ENCODE data around the gene CDH23. TPM values are rescaled to one million over a fixed set of nuclear protein-coding genes. Genes with fewer than 3 reads are reported as not detected.

CDH23 gene
- total and polyA plus RNA-seq, 12 donors = 1.7 to 20.2 (median 7.8) TPM

DNA sequence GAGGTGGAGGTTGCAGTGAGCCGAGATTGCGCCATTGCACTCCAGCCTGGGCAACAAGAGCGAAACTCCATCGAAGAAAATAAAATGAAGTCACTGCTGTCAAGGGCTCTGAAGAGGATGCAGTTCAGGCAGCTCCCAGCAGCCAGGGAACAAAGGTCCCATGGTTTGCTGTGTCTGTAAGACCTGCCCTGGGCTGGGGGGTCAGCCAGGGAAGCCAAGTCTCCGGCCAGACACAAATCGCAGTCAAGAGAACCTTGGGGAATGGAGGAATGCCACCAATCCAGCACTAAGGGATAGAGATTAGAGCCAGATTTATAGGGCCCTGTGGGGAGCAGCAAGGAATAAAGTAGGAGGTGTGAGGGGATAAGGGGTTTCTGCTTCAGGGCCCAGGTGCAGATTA lies 405.5 kb downstream of the CDH23 start:
- H3K36me3 ChIP-seq (replicated peaks in 1 of 2) = no peaks in the 10 kb centered on the region
- DNase-seq = no peak
- WGBS, 4 donors = 85 to 98% (median 90%) methylated on average over 6 of the region's 6 CpGs
- H3K4me1 ChIP-seq (replicated peaks in 1 of 2) = peaks cover 0 to 5% of the 10 kb centered on the region in 2 donors
- H3K27me3 ChIP-seq = no peaks in the 10 kb centered on the region
- TF ChIP-seq POLR2A (IDR thresholded peaks at IDR 0.05) = no peak
- no peak for TF ChIP-seq CTCF (IDR thresholded peaks at IDR 0.05)
- no peaks in the 10 kb centered on the region for H3K9me3 ChIP-seq (replicated peaks in 1 of 3)
- no peak overlapping the region for H3K4me3 ChIP-seq
- no peak overlapping the region for H3K27ac ChIP-seq
- intact Hi-C loops (cut with DNase I) = loop anchor here in 1 of 2 donors (10.0 kb wide), 1 partner anchor 477 kb away; no protein-coding TSS in a partner anchor

DNA sequence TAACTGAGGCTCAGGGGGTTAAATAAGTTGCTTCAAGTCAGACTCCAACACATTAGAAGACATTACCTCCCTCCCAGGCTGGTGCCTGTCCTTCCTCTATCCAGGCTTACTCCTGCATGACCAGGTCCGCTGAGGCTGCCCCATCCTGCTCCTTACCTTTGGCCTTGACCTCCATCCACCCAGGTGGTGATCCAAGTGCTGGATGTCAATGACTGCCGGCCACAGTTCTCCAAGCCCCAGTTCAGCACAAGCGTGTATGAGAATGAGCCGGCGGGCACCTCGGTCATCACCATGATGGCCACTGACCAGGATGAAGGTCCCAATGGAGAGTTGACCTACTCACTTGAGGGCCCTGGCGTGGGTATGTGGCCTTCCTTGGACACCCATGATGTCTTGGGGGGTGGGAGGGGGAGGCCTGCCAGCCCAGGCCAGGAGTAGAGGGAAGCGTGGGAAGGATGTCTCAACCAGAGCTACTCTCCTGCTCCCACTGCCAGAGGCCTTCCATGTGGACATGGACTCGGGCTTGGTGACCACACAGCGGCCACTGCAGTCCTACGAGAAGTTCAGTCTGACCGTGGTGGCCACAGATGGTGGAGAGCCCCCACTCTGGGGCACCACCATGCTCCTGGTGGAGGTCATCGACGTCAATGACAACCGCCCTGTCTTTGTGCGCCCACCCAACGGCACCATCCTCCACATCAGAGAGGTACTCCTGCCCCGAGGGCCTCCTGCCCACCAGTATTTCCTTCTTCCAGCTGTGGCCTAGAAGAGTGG lies 406.2 kb downstream of the CDH23 start:
- H3K4me3 ChIP-seq = no peak overlapping the region
- no peak for TF ChIP-seq CTCF (IDR thresholded peaks at IDR 0.05)
- no peak for TF ChIP-seq POLR2A (IDR thresholded peaks at IDR 0.05)
- no peak overlapping the region for H3K27ac ChIP-seq
- intact Hi-C loops (cut with DNase I) = loop anchor here in 1 of 2 donors (10.0 kb wide), 1 partner anchor 478 kb away; no protein-coding TSS in a partner anchor
- H3K27me3 ChIP-seq = no peaks in the 10 kb centered on the region
- H3K9me3 ChIP-seq (replicated peaks in 1 of 3) = no peaks in the 10 kb centered on the region
- H3K36me3 ChIP-seq (replicated peaks in 1 of 2) = no peaks in the 10 kb centered on the region
- WGBS, 4 donors = 85 to 94% (median 90%) methylated on average over 12 to 18 of the region's 18 CpGs
- peaks cover 0 to 5% of the 10 kb centered on the region in 2 donors for H3K4me1 ChIP-seq (replicated peaks in 1 of 2)
- DNase-seq = no peak

GRCh38 chr10:71804077-71804476 lies 407.4 kb downstream of the CDH23 start:
- intact Hi-C loops (cut with DNase I) = loop anchor here in 1 of 2 donors (10.0 kb wide), 1 partner anchor 479 kb away; no protein-coding TSS in a partner anchor
- Histone ChIP-seq H3K27ac (no peak overlapping the region), H3K9me3 (replicated peaks in 1 of 3) (no peaks in the 10 kb centered on the region), H3K36me3 (replicated peaks in 1 of 2) (no peaks in the 10 kb centered on the region), H3K27me3 (no peaks in the 10 kb centered on the region), H3K4me3 (no peak overlapping the region), H3K4me1 (replicated peaks in 1 of 2) (peaks cover 0 to 5% of the 10 kb centered on the region in 2 donors)
- WGBS, 4 donors = 48 to 52% (median 49%) methylated on average over 4 of the region's 4 CpGs
- no peak for DNase-seq
- TF ChIP-seq POLR2A (IDR thresholded peaks at IDR 0.05) (no peak), CTCF (IDR thresholded peaks at IDR 0.05) (no peak)

DNA sequence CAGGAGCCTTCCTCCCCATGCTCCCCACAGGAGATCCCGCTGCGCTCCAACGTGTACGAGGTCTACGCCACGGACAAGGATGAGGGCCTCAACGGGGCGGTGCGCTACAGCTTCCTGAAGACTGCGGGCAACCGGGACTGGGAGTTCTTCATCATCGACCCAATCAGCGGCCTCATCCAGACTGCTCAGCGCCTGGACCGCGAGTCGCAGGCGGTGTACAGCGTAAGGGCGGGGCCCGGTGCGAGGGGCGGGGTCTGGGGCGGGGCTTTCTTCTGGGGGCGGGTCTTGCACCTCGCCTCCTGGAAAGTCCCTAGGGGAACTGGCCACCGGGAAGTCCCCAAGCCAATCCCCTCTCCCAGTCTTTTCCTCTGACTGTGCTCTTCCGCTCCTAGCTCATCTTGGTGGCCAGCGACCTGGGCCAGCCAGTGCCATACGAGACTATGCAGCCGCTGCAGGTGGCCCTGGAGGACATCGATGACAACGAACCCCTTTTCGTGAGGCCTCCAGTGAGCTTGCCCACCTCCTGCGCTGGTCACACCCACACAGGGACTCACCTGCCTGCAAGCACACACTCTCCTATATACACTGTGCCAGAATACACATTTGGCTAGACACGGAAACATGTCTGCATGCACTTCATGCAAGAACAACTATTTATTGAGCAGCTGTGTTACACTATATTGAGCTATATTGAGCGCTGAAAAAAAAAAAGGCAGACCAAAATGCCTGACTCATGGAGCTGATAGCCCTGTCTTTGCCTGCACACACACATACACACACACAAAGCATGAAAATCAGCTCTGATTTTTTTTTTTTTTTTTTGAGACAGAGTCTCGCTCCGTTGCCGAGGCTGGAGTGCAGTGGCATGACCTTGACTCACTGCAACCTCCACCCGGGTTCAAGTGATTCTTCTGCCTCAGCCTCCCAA lies 409.3 kb downstream of the CDH23 start:
- DNase-seq = peak in 2 of 7 donors; percentile 45 to 47
- no peak for TF ChIP-seq CTCF (IDR thresholded peaks at IDR 0.05)
- no peak for TF ChIP-seq POLR2A (IDR thresholded peaks at IDR 0.05)
- intact Hi-C loops (cut with DNase I) = loop anchor here in 1 of 2 donors (10.0 kb wide), 1 partner anchor 481 kb away; no protein-coding TSS in a partner anchor
- Histone ChIP-seq H3K4me1 (replicated peaks in 1 of 2) (peaks cover 0 to 5% of the 10 kb centered on the region in 2 donors), H3K27me3 (no peaks in the 10 kb centered on the region), H3K4me3 (no peak overlapping the region), H3K9me3 (replicated peaks in 1 of 3) (no peaks in the 10 kb centered on the region), H3K27ac (no peak overlapping the region), H3K36me3 (replicated peaks in 1 of 2) (no peaks in the 10 kb centered on the region)
- 30 to 53% (median 35%) methylated on average over 24 to 41 of the region's 41 CpGs for WGBS, 4 donors

Data from adrenal gland (tissue), 12 donors.